NCI-H1092 (cell line): ENCODE measurements around the gene NUP62.

Experiments used
- DNase-seq: peaks from one replicate; lab custom pipeline; 2025; lab: John Stamatoyannopoulos, UW

NUP62 gene

DNA sequence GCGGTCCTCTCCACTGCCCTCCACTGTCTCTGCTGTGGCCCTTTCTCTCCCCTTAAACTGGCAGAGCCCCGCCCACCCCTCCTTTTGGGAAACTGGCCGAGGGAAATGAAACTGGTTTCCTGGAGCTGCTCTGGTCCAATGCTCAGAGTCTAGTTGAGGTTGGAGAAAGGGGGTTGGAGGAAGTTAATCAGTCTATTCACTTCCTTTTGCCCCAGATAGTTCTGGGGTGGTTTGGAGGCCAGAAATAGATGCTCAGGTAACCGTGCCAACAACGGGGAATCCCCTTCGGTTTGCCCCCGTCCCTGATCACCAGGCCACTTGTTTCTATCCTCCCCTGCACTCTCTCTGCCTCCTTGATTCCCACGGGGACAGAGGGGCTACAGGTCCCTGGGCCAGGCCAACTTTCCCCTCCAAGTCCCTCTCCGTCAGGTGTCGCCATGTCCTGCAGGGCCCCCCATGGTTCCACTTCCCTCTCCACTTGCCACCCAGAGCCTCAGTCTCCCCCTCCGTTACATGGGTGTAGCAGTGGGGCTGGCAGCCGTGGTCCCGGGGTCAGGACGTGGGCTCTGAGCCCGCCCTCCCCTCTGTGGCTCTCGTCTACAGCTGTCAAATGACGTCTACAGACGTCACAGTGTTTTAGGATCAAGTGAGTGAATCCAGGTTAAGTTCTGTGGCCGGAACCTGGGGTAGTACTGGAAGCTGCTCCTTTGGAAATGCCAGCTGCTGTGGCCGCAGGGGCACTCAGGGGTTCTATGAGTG lies 32.3 kb downstream of the NUP62 start, which contains the start of gene IL4I1:
Gene IL4I1 (minus strand): TSS at position 25 of the 759 bp plus-strand sequence. CDS start 727 bp downstream, outside the sequence.
- no peak for DNase-seq

DNA sequence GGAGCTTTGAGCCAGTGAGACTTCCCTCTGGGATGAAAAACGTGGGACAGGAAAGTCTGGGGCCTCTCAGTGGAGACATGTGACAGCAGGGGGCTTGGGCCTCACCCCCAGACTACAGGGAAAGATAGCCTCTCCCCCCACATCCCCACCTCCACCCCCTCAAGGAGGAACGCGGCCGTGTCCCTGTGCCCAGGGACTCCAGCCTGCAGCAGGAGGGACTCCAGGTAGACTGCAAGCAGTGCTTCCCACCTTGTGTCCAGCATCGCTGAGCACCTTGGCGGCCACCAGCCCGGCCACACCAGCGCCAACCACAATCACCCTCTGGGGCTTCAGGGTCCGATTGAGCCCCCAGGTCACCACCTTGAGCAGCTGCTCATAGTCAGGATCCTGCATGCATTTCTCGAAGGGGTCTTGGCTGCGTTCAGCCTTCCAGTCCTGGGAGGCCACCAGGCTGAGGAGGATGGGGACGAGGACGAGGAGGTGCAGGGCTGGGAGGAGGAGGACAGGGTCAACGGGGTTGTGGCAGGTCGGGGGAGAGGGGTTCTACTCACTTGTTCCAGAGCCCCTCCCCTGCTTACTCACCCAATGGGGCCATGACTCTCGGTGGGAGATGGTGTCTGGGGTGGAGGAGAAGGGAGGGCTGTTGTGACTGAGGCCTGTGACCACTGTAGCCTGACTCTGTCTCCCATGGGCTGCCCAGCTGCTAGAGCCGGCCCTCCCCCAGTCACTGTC lies 33.6 kb downstream of the NUP62 start:
- no peak for DNase-seq

DNA sequence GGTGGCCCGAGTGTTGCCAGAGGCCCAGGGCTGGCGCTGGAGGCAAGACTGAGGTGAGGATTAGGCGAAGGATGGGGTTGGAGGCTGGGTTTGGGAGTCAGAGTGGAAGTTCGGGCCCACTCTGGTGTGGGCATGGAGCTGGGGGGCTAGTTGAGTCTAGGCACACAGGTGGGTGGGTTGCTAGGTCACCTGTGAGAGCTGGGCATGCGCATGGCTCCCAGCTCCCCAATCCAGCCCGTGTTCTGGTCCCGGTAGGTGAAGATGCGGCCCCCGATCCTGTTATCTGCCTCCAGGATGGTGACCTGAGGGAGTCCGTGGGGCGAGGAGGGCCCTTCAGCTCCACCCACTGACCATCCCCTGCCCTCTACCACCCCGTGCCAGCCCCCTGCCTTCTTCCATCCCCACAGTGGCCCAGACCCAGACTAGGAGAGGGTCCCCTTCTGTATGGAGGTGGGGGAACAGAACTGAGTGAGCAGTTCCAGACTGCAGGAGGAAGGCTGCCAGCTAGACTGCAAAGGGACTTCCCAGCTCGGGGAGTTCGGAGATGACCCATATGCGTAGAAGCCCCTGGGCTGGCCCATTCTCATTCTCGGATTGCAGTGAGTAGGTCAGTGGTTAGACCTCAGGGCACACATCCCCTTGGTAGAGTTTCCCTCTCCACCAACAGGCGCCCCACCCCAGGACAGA lies 34.3 kb downstream of the NUP62 start:
- DNase-seq: no peak

DNA sequence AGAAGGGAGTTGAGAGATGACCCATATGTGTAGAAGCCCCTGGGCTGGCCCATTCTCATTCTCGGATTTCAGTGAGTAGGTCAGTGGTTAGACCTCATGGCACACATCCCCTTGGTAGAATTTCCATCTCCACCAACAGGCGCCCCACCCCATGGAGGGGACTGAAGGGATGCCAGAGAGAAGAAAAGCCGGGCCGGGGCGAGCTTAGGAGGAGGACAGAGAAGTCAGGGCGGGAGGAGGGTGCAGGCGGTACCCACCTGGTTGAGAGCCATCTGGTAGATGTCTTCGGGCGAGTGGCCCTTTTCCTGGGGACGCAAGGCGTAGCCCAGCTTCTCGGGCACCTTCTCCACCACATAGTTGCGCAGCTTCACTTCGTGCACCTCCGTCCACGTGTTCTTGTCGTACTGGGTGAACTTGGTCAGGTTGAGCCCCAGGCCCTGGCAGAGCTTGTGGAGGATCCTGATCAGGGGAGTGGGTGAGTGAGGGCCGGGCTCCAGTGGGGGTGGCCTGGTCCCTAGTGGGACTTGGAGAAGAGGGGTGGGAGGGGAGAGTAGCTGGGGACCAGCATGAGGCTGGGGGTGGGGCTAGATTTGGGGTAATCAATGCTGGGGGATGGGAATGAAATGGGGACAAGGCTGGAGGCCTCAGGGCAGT lies 35.2 kb downstream of the NUP62 start:
- no peak for DNase-seq

DNA sequence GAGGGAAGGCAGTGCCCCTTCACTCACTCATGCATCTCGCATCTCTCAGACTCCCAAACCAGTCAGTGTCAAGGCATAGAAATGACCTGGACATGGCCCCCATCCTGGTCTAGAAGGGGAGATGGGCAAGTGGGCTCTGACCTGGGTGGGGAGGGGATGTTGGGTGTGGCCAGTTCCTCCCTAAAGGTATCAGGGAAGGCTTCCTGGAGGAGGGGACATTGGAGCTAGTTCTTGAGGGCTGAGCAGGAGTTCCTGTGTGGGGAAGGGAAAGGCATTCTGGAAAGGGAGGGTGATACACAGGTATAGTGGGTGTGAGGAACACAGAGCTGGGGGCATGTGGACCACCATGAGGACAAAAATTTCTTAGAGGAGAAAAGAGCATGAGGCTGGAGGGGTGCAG lies 36.6 kb downstream of the NUP62 start:
- no peak for DNase-seq

DNA sequence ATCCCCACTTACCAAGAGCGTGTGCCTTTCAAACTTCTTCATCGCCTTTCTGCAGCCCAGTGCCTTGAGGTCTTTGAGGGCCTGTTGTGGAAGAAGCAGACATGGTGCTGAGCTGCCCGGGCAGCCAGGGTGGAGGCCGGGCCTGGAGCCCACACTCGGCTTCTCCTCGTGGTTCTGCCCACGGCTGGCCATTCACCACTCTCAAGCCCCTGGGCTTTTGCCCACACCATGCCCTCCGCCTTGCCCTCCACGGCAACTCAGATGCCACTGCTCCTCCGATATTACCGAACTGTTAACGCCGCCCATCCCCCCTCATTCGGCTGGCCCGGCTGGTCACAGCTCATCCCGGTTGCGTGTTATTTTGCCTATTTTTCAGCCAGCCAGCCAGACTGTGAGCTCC lies 37.9 kb downstream of the NUP62 start:
- DNase-seq: no peak

DNA sequence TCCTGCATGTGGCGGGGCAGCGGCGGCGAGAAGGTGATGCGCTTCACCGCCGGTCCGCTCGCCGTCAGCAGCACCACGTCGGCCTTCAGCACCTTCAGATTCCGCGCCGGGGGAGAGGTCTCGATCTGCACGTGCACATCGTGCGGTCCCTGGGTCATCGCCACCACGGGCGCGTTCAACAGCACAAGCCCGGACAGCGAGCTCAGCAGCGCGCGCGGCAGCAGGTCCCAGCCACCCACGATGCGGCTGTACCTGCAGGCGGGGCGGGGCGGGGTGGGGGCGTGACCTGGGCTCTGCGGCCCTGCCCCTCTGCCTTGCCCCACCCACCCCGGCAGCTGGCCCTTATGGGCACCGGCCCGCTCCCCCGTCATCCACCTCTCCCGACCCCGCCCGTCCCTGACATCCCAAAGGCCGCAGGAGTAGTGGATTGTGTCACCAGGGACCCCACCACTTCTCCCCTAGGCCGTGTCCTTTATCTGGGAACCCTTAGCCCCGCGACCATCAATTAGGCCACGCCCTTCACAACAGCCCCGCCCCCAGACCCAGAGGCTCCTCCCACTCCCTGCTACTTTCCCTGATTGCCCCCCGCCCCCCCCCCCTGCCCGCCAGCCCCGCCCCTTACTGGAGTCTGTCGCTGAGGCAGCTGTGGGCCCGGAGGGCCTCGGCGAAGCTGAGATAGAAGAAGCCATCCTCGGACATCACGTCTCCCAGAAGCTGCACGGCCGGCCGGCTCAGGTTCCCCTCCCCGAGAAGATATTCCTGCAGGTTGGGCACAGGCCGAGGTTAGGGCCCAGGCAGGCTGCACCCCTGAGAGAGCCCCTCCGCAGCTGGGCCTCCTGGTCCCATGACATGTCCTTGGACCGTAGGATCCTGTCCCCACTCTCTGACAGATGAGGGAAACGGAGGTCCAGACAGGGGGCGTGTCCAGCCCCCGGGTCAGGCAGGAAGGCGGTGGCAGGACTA lies 38.7 kb downstream of the NUP62 start:
- DNase-seq: no peak

DNA sequence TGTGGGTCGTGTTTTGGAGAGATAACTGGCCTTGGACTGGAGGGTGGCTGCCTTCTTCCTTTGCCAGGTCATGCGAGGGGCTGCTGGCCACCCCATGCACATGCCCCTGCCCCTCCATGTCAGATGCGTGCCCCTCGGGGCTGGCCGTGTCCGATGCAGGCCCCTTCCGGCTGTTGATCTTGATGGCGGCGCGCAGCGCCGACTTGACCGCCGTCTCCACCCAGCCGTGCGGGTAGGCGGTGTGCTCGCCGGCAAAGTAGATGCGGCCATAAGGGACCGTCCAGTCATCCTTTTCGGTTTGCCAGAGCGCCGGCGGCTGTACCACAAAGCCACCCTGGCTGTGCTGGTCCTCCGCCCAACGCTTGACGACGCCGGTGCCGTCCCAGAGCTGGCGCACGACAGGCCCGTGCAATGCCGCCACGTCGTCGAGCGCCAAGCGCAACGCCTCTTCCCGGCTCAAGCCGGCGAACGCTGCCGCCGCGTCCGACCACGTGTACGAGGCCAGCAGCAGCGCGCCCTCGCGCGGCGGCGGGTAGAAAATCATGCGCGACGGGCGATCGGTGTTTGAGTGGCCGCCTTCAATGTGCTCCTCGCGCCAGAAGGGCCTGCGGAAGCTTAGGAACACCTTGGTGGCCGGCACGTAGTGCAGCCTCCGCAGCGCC lies 39.5 kb downstream of the NUP62 start:
- peak; percentile 45 for DNase-seq

DNA sequence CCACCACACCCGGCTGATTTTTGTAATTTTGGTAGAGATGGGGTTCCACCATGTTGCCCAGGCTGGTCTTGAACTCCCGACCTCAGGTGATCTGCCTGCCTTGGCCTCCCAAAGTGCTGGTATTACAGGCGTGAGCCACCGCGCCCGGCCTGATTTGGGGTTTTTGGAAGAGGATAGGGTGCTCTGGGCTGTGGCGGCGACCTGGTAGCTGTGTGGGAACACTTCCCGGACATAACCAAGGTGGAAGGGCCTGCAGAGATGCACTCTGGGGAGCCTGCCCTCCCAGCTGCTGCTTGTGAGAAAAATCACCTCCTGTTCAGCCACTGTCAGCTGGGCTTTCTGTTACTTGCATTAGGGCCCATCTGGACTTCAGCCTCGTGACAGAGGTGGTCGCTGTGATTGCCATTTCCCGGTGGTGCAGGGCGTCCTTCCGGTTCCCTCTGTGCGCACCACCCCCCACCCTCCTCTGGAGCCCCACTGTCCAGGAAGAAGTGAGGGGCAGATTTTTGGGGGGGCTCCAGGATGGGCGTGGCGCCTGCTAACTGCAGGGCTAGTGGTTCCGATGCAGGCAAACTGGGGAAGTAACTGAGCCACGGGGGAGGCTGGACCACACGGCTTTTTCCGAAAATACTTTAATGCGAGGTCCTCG lies 40.1 kb downstream of the NUP62 start:
- DNase-seq: no peak

DNA sequence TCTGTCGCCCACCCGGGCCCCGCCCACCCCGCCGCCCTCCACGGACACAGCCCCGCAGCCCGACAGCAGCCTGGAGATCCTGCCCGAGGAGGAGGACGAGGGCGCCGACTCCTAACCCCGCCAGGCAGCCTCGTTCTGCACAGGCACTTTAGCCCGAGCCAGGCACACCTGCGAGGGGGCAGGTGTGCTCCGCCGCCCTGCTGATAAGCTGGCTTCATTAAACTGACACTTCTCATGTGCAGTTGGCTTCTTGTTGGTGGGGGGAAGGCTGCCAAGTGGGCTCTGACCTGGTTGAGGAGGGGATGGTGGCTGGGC lies 40.8 kb downstream of the NUP62 start:
- no peak for DNase-seq

DNA sequence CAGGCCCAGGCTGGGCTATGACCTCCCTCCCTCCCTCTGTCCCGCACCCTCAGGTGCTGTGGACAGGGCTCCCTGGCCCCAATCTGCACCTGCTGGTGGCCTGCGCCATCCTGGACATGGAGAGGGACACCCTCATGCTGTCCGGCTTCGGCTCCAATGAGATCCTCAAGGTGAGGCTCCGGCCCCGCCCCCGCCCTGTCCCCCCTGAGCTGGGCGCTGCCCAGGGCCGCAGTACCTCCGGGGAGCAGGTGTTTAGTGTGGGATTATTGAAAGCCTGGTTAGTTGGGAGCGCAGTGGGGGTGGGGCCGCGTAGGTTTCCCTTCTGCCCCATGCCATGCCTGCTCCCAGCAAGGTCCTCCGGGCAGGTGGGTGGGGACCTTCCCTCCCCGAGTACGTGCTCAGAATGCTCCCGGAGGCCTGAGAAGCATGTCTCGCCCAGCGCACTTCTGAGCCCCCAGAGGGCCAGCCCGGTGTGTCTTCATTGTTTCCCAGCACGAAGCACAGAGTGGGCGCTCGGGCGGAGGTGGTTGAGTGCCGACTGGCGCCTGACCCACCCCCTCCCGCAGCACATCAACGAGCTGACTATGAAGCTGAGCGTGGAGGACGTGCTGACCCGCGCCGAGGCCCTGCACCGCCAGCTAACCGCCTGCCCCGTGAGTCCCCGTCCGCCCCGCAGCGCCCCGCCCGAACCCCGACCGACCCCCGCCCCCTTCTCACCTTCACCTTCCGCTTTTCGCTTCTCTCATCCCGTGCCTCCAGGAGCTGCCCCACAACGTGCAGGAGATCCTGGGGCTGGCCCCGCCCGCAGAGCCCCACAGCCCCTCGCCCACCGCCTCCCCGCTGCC lies 41.4 kb downstream of the NUP62 start:
- no peak for DNase-seq

DNA sequence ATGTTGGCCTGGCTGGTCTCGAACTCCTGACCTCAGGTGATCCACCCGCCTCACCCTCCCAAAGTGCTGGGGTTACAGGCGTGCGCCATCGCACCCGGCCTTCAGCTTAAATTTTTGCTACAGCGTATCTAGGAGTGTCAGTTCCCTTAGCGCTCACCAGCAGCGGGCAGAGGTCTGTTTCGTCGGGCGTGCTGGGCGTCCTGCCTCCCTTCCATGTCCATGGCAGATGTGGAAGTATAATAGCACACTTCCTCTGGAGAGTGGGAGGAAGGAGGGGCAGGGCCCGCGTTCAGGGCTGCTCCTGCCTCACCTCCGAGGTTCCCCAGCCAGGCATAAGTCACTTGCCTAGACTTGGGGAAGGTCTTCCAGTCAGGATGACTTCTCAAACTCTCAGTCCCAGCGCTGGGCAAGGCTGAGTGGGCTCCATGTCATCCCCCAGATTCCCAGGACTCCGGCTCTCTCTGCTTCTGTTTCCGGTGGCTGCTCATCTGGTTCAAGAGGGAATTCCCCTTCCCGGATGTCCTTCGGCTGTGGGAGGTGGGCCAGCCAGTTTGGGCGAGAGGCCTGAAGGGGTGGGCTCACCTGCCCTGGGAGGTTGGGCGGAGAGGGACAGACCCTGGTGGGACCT lies 42.2 kb downstream of the NUP62 start:
- DNase-seq: no peak

DNA sequence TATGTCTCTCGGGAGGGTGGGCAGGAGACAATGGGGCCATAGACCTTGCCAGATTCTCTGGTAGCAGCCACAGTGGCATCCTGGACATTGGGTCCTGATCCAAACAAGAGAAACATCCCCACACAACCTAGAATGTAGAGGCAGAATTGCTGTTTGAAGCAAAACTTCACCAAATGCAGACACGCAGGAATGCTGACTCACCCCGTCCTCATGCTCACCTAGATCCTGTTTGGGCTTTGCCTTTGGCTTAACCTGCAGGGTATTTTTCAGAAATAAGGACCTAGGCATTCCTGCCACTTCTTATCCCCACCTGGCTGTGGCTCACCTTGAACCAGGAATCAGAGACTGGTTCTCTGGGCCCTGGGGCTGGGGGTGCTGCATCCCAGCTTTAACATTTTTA lies 44.5 kb downstream of the NUP62 start:
- no peak for DNase-seq

DNA sequence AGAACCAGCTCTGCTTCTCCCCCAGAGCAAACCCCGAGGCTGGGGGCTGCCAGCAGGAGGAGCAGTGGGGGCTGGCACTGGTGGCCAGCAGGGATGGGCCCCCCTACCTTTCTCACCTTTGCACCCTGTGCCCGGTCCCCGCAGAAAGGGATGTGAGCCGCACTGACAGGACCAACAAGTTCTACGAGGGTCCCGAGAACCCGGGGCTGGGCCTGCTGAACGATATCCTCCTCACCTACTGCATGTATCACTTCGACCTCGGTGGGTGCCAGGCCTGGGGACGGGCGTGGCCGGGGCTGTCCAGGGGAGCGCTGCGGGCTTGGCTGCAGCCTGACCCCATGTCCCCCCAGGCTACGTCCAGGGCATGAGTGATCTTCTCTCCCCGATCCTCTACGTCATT lies 45.2 kb downstream of the NUP62 start:
- DNase-seq: no peak

DNA sequence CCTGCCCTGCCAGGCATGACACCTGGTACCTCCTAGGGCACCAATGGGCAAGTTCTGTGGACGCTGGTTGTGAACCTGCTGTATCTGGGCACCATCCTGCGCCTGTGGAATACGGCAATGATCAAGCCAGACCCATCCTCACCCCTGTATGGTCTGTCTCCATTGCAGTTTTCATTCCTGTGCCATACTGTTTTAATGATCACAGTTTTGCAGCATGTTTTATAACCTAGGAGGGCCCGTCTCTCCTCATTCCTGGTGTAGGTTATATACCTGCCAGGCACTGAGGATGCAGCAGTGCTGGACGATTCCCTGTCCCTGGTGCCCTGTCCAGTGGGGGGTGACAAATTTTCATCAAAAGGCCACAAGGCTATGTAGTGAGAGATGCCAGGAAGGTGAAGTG lies 46.2 kb downstream of the NUP62 start:
- no peak for DNase-seq

DNA sequence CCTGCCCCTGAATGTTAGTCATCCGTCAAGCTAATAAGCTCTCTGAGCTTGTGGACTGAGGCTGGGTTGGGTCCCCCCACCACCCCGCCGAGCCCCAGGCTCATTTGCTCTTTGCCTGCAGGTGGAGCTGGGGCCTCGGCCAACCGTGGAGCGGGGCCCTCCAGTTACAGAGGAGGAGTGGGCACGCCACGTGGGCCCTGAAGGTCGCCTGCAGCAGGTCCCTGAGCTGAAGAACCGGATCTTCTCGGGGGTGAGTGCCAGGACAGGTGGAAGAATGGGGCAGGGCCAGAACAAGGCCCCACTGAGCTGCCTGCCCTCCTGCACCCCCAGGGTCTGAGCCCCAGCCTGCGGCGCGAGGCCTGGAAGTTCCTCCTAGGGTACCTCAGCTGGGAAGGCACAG lies 46.7 kb downstream of the NUP62 start:
- DNase-seq: no peak

DNA sequence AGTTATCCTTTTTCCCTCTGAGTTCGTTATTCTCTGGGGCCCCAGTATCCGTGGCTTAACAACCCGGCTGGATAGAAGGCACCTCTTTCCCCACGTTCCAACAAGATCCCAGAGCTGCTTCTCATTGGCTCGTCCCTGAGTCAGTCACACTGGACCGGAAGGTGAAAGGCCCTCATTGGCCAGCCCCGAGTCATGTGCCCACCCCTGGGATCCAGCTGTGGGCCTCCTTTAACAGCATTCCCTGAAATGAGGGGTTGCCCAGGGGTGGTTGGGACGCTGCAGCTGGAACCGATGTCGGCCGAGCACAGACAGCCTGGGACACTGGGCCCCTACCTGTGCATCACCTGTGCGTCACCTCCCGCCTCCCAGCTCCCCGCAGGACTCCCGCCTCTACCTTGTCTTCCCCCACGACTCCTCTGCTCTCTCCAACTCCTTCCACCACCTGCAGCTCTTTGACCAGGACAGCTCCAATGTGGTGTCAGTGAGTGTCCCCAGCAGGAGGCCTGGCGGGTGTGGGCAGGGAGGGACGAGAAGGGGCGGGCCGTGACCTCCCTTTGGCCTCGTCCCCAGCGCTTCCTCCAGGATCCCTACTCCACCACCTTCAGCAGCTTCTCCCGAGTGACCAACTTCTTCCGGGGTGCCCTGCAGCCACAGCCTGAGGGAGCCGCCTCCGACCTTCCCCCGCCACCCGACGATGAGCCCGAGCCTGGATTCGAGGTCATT lies 47.5 kb downstream of the NUP62 start:
- no peak for DNase-seq

DNA sequence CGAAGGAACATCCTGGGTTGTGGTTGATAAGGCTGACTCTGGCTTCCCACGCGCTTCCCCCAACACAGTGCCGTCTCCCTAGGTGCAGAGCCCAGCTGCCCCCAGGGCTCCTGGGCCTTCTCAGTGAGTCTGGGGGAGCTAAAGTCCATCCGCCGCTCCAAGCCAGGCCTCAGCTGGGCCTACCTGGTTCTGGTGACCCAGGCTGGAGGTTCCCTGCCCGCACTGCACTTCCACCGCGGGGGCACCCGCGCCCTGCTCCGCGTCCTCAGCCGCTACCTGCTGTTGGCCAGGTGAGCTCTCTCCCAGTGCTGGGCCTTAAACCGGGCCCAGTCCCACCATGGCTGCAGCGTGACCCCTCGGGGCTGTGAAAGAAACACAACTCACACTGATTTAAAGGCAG lies 48.1 kb downstream of the NUP62 start:
- no peak for DNase-seq
